Activated T-helper 9 cell treated with anti-CD3 and anti-CD28 coated beads, Interleukin-2, amount 50 U/mL, for 16 hours (primary cell): ENCODE data around the gene WDR4.
"Not testable (repeated sequence)": the region's sequence is repeated elsewhere in the genome, so short reads cannot be mapped to it uniquely, and the experiment has no call there.

ENCODE experiments used
- DNase-seq: peaks from one replicate; pipeline ENCODE4 v3.0.0-alpha.2; 2020; ENCODE audit warnings: low read depth

Gene WDR4

GRCh38 chr21:42878678-42878992, 704 bp downstream of the WDR4 start:
- no peak for DNase-seq

DNA sequence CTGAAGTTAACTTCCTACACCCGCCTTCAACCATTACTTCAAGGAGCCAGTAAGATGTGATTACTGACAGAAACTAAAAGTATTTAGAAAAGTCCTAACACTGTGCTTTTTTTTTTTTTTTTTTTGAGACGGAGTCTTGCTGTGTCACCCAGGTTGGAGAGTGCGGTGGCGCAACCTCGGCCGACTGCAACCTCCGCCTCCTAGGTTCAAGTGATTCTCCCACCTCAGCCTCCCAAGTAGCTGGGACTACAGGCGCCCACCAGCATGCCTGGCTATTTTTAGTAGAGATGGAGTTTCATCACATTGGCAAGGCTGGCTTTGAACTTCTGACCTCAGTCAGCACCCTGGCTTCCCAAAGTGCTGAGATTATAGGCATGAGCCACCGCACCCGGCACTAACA, 3.5 kb downstream of the WDR4 start:
- not testable (repeated sequence) for DNase-seq

GRCh38 chr21:42873096-42873495, 6.2 kb downstream of the WDR4 start:
- DNase-seq, result no peak

DNA sequence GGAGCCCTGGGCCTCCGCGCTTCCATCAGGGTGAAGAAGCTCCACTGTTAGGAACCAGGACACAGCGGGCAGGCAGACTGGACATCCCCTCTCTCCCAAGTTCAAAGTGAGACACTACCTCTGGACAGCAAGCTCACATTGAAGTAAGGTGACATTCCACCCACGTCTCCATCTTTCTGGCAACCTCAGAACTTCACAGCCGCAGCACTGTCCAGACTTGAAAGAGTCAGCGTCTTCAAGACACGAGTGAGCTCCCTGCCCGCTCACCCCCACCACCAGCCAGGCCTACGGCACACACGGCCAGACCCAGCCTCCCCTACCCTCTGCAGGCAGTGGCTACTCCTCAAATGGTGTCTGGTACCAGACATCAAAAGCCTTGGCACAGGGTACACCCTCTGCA, 11.1 kb downstream of the WDR4 start:
- DNase-seq, result no peak

- DNase-seq, result no peak
These were observed 13.6 kb downstream of the WDR4 start for GRCh38 chr21:42865776-42866160.

DNA sequence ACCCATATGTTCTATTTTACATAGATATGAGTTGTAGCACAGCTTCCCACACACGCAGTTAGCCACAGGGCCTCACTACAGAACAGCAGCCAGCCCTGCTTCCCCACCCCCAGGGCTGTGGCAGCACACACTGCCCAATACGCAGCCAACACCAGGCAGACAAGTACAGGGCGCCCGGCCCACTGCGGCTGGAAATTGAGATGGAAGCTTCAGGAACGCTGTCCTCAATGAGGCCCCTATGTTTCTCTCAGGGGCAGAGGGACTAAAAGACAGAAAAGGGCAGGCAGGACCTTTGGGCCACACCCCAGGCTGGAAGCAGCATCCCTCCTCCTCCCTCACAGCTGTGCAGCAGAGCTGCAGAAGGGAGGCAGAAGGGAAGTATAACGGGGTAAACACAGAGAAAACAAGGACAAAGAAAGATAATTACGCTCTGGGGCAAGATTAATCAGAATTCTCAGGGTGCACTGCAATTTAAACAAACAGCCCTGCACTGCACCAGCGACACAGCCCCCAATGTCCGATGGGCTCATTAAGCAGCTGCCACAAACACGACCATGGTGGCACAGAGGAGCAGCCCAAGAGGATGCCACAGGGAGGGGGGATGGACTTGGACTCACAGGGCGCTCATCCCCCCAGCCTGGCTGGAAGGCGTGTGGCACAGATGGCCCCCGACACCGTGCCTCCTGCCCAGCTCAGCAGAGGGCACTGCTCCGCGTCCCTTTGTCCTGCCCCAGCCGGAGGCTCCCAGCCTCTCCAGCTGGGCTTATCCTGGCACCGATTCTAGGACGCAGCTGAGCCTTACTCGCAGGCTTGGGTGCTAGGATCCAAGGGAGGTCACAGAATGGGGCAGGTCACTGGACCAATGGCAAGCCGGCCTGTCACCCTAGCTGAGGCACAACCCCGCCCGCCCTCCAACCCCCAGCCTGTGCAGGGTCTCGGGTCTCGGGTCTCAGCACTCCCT, 14.2 kb downstream of the WDR4 start:
- DNase-seq, result no peak

GRCh38 chr21:42864286-42864685, 15.1 kb downstream of the WDR4 start:
- no peak for DNase-seq

- no peak for DNase-seq
These were observed 15.9 kb downstream of the WDR4 start for GRCh38 chr21:42863504-42863870.

DNA sequence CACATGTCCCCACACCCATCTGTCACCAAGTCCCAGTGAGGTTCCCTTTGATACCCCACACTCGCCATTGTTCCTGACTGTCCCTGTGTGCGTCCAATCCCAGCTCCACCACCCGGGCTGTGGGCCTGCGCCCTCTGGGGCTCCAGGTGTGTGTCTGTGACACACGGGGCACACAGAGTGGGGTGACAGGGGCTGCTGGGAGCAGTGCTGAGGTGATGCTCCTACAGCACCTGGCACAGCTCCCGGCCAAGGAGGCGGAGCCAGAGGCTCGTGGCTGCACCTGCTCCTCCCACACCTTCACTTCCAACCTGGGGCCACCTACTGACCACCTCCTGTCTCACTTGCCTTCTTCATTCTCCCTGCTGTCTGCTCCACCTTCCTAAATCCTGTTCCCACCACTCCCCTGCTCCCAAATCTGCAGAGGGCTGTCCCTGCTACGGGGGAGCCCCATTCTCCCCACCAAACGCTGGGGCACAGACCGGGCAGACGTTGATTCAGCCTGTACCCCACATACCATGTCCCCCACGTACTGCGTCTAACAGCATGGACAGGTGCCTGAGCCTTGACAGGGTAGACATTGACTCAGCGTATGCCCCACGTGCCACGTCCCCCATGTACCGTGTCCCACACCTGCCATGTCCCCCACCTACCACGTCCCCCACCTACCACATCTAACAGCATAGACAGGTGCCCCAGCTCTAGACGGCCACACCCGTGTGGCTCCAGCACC, 16.4 kb downstream of the WDR4 start:
- DNase-seq, result no peak

DNA sequence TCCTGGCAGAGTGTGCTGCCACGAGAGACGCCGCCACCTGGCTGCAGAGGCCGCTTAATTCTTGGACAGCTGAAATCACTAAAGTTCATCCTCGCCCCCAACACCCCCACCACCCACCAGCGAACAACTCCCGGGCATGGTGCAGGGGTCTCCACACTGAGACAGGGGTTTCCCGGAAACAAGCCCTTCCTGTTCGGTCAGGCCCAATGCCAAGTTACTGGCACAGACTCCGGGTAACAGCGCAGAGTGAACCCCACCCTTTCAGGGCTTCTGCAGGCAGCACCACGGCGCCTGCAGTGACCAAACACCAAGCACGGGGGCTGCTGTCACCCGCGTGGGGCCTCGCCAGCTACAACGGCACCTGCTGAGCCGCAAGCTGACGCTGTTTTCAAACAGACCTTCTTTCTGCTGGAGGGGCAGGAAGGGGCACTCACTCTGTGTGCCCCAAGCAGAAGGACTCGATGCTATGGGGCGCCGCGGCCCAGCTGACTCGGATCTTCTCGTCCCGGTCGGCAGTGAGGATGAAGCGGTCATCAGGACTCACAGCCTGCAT, 17.4 kb downstream of the WDR4 start:
- no peak for DNase-seq

DNA sequence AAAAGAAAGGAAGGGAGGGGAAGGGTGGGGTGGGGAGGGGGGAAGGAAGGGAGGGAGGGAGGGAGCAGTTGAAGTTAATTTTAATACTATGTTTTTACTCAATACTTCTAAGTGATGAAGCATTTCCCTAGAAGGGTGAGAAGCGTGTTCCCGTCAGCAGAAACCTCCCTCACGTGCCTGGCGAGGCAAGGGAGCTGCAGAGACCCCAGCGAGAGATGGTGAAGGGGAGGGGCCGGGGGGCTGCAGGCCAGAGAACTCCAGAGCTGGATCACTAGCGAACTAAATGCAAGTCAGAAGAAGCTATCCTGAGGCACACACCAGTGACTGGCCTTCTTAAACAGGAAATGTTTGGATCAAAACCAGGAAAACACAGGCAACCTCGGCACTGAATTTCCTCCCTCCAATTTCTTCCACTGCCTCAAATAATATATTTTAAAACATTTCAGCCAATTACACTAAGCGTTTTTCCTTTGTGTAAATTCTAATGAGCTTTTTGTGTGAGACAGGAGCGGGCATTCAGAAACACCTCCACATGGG, 18.0 kb downstream of the WDR4 start:
- no peak for DNase-seq

DNA sequence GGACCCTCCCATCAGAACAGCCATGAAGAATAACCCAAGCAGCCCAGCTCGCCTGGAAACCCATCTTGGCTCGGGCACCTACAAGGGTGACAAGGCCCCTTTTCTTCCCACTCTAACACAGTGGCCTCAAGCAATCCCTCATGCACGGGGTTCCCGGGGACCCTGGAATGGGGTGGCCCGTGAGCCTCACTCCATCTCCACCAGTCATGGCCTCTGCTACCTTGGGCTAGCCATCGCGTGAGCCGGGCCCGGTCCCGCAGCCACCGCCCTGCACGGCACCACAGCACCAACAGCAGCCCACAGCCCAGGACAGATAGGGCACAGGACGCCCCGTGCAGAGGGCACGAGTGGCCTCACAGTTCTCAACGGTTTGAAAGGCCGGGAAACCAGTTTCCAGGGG, 19.0 kb downstream of the WDR4 start:
- DNase-seq, result no peak

- no peak for DNase-seq
These were observed 19.5 kb downstream of the WDR4 start for GRCh38 chr21:42859891-42860230.

DNA sequence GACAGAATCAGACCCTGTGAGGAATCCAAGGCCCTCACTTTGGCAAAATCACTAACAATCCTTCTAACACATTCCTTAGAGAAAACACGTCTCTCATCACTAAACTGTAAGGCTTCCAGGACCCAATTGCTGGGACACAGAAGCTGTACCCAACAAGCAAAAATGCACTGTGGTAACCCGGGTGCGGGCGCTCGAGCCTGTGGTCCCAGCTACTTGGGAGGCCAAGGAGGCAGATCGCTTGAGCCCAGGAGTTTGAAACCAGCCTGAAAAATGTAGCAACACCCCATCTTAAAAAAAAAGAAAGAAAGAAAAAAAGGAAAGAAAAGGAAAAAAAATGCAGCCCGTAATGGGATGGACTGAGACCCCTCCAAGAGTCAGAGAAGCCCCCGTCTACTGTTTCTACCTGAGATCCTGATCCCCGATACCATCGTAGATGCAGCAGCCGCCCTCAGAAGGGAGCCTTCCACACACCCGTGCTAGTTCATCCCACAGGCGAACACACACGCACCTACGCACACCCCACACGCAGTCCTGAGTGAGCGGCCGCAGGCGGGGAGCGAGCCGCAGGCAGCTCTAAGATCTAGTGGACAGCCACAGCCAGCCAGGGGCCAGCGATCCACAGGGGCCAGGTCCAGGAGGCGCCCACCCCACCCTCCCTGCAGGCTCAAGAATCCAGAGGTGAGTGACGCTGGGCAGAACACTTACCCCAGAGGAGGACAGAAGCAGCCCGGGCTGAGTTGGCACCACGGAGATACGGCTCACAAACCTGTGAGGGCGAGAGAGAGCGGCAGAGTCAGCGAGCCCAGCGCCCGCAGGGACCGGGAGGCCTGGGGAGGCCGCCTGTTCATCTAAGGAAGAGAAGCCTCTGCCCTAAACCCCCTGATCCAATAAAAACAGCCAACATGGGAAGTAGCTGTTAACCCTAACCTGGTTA, 20.1 kb downstream of the WDR4 start:
- no peak for DNase-seq

GRCh38 chr21:42858185-42858847, 21.0 kb downstream of the WDR4 start:
- no peak for DNase-seq

GRCh38 chr21:42857216-42857615, 22.1 kb downstream of the WDR4 start:
- DNase-seq, result no peak

GRCh38 chr21:42855937-42856335, 23.4 kb downstream of the WDR4 start:
- no peak for DNase-seq

GRCh38 chr21:42855171-42855936, 24.0 kb downstream of the WDR4 start:
- DNase-seq, result no peak

DNA sequence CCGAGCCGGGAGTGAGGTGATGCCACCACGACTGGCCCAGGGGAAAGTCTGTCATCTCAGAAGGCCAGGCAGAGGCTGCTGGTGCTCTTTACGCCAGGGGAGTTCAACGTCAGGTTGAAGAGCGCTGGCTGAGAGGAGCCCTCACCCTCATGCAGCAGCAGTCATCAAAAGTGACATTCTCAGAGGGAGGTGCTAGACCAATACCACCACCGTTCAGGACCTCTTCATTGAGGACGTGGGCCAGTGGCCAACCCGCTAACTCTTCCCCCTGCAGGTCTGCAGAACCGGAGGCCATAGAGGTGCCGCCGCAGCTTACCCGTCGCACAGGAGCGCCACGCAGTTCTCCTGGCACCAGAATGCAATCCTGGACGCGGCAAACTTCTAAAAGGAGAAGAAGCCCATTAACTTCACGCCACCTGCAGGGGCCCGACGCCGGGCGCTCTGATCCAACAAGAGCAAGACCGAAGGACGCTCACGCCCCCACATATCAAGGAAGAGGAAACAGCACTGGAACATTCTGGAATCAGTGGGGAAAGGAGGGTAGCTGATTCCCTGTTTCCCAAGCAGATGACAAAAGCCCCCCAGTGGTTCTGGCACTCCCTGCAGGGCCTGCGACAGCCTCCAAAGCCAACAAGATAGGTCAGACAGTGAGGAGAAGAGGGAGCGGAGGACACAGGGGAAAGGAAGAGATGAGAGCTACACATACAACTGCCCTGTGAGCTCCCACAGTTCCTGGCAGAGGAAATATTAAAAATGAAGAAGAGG, 24.9 kb downstream of the WDR4 start:
- no peak for DNase-seq

GRCh38 chr21:42853621-42854020, 25.7 kb downstream of the WDR4 start:
- DNase-seq, result no peak
